Stimulated activated CD8-positive, alpha-beta memory T cell treated with anti-CD3 and anti-CD28 coated beads, Interleukin-4, amount 100 ng/mL, for 1 hour (primary cell): ENCODE results near the gene OR52N5.

Experiments used
- DNase-seq, 2 donors: peaks; one replicate each; pipeline ENCODE4 v3.0.0-alpha.2; 2020; ENCODE audit warnings: low read depth in 2 of 2, low spot score in 1 of 2

OR52N5 gene

GRCh38 chr11:5726351-5726750 is 56.8 kb downstream of the OR52N5 start:
- DNase-seq = no peak
